ENCODE measurements around the gene CXCL3. TPM values are rescaled to one million over a fixed set of nuclear protein-coding genes. Genes with fewer than 3 reads are reported as not detected.

The CXCL3 gene
- total RNA-seq, 1 donor from 2014 or later, result 0.20 TPM

DNA sequence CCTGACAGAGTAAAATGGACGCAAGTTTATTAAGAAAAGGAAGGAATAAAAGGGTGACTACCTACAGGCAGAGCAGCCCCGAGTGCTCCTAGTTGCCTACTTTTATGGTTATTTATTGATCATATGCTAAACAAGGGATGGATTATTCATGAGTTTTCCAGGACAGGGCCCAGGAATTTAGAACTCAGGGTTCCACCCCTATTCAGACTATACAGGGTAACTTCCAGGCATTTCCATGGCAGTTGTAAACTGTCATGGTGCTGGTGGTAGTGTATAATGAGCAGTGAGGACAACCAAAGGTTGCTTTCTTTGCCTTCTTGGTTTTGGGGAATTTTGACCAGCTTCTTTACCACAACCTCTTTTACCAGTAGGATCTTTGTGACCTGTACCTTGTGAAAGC lies 27.7 kb upstream of the CXCL3 start:
- TF ChIP-seq, protein P1, sequence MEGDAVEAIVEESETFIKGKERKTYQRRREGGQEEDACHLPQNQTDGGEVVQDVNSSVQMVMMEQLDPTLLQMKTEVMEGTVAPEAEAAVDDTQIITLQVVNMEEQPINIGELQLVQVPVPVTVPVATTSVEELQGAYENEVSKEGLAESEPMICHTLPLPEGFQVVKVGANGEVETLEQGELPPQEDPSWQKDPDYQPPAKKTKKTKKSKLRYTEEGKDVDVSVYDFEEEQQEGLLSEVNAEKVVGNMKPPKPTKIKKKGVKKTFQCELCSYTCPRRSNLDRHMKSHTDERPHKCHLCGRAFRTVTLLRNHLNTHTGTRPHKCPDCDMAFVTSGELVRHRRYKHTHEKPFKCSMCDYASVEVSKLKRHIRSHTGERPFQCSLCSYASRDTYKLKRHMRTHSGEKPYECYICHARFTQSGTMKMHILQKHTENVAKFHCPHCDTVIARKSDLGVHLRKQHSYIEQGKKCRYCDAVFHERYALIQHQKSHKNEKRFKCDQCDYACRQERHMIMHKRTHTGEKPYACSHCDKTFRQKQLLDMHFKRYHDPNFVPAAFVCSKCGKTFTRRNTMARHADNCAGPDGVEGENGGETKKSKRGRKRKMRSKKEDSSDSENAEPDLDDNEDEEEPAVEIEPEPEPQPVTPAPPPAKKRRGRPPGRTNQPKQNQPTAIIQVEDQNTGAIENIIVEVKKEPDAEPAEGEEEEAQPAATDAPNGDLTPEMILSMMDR (IDR thresholded peaks at IDR 0.05), result no peak
- Mint-ChIP-seq H3K27me3 (ENCODE audit: low read depth) (peaks cover 23% of the 10 kb centered on the region), H3K9me3 (ENCODE audit: low read depth) (no peaks in the 10 kb centered on the region), H3K4me1 (ENCODE audit: low read depth) (no peaks in the 10 kb centered on the region), H3K27ac (ENCODE audit: unreplicated experiment) (no peak overlapping the region), H3K4me3 (ENCODE audit: unreplicated experiment) (no peak overlapping the region), H3K36me3 (ENCODE audit: low read depth) (no peaks in the 10 kb centered on the region)
- DNase-seq (ENCODE audit: low spot score), result no peak

DNA sequence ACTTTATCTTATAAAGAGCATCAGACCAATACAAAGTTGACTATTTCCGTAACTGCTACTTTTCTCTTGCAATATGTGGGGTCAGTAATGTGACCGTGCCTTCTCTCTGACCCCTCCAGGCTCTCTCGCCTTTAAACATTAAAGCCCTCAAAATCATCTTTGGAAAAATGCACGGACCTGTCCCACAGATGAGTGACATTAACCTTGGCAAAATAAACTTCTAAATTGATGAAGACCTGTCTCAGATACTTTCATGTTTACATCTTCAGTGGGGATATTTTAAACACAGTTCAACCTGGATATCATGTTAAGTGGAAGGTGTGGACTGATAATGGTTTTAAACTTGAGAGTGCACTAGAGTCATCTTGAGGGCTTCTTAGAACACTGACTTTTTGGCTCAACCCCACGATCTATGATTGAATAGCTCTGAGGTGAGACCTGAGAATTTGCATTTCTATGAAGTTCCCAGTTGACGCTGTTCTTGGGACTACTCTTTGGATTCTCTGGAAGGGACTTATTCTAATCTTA lies 26.7 kb upstream of the CXCL3 start:
- no peak for DNase-seq (ENCODE audit: low spot score)
- Mint-ChIP-seq H3K36me3 (ENCODE audit: low read depth) (no peaks in the 10 kb centered on the region), H3K27me3 (ENCODE audit: low read depth) (peaks cover 16% of the 10 kb centered on the region), H3K4me1 (ENCODE audit: low read depth) (no peaks in the 10 kb centered on the region), H3K27ac (ENCODE audit: unreplicated experiment) (no peak overlapping the region), H3K9me3 (ENCODE audit: low read depth) (no peaks in the 10 kb centered on the region), H3K4me3 (ENCODE audit: unreplicated experiment) (no peak overlapping the region)
- TF ChIP-seq, protein P1 (IDR thresholded peaks at IDR 0.05), result no peak

DNA sequence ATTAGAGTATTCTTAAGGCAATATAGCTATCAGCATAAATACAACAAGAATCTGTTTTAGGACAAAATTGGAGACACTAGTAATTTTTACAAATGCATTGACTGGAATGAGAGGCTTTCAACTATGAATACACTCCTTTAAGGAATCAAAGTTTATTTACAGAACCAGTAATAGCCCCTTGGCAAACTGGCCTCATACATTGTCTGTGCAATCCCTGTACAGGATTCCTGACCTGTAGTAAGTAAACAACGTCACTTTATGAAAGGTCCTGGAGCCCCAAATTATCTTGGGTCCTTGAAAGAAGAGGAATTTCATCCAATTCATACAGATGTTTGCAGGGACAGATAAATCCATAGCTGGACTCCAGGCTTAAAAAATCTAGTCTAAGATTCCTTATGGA lies 25.4 kb upstream of the CXCL3 start:
- Mint-ChIP-seq H3K27me3 (ENCODE audit: low read depth) (peaks cover 17% of the 10 kb centered on the region), H3K4me1 (ENCODE audit: low read depth) (no peaks in the 10 kb centered on the region), H3K27ac (ENCODE audit: unreplicated experiment) (no peak overlapping the region), H3K36me3 (ENCODE audit: low read depth) (no peaks in the 10 kb centered on the region), H3K4me3 (ENCODE audit: unreplicated experiment) (no peak overlapping the region), H3K9me3 (ENCODE audit: low read depth) (no peaks in the 10 kb centered on the region)
- TF ChIP-seq, protein P1 (IDR thresholded peaks at IDR 0.05), result no peak
- no peak for DNase-seq (ENCODE audit: low spot score)

DNA sequence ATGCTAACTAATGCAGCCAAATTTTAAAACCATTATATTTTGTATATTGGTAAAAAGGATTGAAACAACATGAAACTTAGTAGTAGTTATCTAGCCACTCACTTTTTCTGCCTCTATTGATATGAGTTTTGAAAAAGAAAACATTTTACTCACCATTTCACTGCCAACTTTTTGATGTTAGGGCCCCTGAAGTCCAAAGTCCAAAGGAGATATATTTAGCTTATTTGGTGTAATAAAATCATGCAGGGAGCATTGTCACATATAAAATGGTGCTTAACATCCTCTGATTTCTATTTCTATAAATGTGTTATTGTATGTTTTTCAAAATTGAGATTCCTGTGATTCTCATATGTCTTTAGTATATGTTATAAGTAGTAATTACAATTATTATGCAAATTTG lies 24.5 kb upstream of the CXCL3 start:
- H3K9me3 Mint-ChIP-seq (ENCODE audit: low read depth), result no peaks in the 10 kb centered on the region
- H3K27ac Mint-ChIP-seq (ENCODE audit: unreplicated experiment), result no peak overlapping the region
- H3K36me3 Mint-ChIP-seq (ENCODE audit: low read depth), result no peaks in the 10 kb centered on the region
- no peaks in the 10 kb centered on the region for H3K4me1 Mint-ChIP-seq (ENCODE audit: low read depth)
- TF ChIP-seq, protein P1 (IDR thresholded peaks at IDR 0.05), result no peak
- no peak overlapping the region for H3K4me3 Mint-ChIP-seq (ENCODE audit: unreplicated experiment)
- no peak for DNase-seq (ENCODE audit: low spot score)
- H3K27me3 Mint-ChIP-seq (ENCODE audit: low read depth), result peaks cover 16% of the 10 kb centered on the region

GRCh38 chr4:74061430-74061829 lies 22.9 kb upstream of the CXCL3 start:
- Mint-ChIP-seq H3K9me3 (ENCODE audit: low read depth) (no peaks in the 10 kb centered on the region), H3K36me3 (ENCODE audit: low read depth) (no peaks in the 10 kb centered on the region), H3K4me3 (ENCODE audit: unreplicated experiment) (no peak overlapping the region), H3K27me3 (ENCODE audit: low read depth) (peaks cover 12% of the 10 kb centered on the region), H3K4me1 (ENCODE audit: low read depth) (peaks cover 13% of the 10 kb centered on the region), H3K27ac (ENCODE audit: unreplicated experiment) (no peak overlapping the region)
- DNase-seq (ENCODE audit: low spot score), result no peak
- TF ChIP-seq, protein P1 (IDR thresholded peaks at IDR 0.05), result no peak

Measured in chondrocyte (in vitro differentiated cells).